Subcutaneous adipose tissue (tissue), 4 donors: ENCODE data around the gene NRXN3. TPM values are rescaled to one million over a fixed set of nuclear protein-coding genes. Genes with fewer than 3 reads are reported as not detected.

Source experiments
- CTCF ChIP-seq: fragments of 450-650 bp; IDR thresholded peaks from one replicate; pipeline ENCODE4 v1.5.1; 2016; ENCODE audit warnings: low read depth, mild to moderate bottlenecking, control low read depth, antibody characterized with exemption, moderate library complexity
- total RNA-seq, 4 donors: library from RNA; depleted of rRNA; stranded (reverse); fragments of >200 nt; gene quantifications; one replicate each; pipeline ENCODE4 v1.1.0, GENCODE V29; 2016

The NRXN3 gene
- total RNA-seq, 4 donors from 2014 or later = 0.57 to 2.4 (median 1.1) TPM; not detected in 1

DNA sequence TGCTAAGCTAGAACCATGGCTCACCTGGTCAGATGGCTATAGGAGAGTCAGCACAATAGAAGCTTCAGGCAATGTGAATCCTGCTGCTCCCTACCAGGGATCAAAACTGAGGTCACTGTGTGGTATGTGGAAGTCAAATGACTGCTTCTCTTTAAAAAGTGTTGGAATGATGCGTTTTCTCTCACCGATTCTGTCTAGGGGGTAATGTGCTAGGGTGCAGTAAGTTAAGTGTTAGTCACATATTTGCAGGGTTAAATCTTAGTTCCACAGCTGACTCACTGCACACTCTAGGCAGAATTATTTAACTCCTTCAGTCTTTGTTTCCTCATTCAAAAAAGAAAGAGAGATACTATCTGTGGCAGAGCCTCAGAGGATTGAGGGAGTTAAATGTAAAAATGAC is 1344.5 kb downstream of the NRXN3 start:
- no peak for TF ChIP-seq CTCF

DNA sequence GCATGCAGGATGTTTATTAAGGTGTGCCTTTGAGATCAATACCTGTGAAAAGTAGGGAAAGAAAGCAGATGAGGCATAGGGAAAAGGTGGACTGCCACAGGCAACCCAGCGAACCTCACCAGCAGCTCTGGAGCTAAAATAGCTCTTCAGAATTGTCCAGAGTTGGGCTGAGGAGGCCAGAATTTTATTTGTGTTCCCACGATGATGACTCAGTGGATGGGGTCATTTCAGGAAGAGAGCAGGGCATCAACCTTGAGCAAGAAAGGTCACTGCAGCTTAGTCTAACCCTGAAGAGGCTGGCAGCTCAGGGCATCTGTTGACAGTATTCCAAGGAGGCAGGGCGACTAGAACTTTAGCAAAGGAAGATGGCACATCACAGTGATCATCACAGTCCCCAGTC is 1345.0 kb downstream of the NRXN3 start:
- no peak for TF ChIP-seq CTCF

DNA sequence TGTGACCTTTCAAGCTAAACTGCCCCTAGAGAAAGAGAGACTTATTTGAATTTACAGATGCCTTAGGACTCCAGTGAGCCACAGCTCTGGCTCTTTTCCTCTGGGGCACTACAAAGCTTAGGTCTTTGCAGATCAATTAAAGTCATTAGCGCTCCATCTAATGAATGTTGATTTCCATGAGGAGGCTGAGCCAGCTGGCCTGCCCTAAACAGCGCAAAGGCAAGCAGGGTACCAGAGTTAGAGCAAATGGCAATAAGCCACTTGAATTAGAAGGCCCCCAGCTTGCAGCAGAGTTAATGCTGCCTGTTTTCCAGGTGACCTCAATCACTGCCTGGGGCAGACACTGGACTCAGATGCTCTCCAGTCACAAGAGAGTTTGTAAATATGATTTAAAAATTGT is 1345.8 kb downstream of the NRXN3 start:
- no peak for TF ChIP-seq CTCF

DNA sequence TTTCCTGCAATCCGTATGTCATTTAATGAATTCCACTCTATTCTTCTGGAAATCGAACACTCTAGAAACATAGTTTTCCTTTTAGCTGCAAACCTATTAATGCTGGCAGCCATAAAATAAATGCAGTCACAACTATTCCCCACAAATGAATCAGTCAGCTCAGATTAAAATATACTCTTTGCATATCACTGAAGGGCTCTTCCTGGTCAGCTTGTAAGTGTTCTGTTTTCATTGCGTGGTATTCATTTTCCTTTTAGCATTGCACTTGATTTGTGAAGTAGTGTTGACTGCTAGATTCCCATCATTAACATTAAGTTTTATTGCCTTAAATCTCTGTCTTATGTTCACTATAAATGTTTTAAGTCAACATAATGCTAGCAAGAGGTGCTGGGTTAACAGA is 1355.2 kb downstream of the NRXN3 start:
- TF ChIP-seq CTCF = no peak

GRCh38 chr14:79528828-79529416 is 1358.7 kb downstream of the NRXN3 start:
- no peak for TF ChIP-seq CTCF

- no peak for TF ChIP-seq CTCF
Observed at GRCh38 chr14:79530555-79530954, 1360.4 kb downstream of the NRXN3 start.

- TF ChIP-seq CTCF = no peak
Observed at GRCh38 chr14:79534703-79535353, 1364.7 kb downstream of the NRXN3 start.
